Measurements from ENCODE around the gene DSCAML1. TPM values are rescaled to one million over a fixed set of nuclear protein-coding genes. Genes with fewer than 3 reads are reported as not detected.

The DSCAML1 gene
- total RNA-seq, 1 experiment from 2014 or later, result not detected

DNA sequence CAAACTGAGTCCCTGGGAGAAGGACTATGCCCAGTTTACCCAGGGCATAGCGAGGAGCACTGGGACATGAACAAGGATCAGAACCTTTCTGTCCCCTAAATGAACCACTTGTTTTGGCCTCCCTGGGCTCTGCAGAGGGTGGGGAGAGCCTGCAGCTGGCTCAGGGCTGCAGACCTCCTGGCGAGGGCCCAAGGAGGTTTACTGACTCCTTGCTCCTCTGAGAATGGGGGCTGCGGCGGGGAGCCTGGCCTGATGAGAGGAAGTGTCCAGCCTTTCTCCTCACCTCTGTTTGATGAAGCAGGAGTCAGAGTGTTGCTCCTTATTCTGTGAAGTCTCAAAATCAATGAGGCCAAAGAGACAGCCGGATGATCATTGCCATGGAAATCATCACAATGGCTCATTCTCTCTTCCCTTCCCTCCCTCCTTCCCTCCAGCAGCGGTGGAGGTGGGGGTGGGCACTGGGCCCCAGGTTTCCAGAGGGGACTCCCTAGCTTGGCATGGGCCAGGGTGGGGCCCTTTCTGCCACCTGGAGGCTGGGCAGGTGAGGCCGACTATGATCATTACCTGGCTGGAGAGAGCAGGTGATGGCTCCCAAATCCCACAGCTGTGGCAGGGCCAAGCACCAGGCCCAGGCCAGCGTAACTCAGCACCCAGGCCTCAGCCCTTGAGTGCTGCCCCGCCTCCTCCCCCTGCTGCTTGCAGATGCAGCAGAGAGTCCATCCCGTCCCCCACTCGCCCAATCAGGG lies 299.6 kb downstream of the DSCAML1 start:
- TF ChIP-seq EZH2phosphoT487 (IDR thresholded peaks at IDR 0.05; ENCODE audit: borderline replicate concordance, low read length) (no peak), EZH2 (IDR thresholded peaks at IDR 0.05; ENCODE audit: low read length, unreplicated experiment) (no peak)
- TF ChIP-seq, protein P1, sequence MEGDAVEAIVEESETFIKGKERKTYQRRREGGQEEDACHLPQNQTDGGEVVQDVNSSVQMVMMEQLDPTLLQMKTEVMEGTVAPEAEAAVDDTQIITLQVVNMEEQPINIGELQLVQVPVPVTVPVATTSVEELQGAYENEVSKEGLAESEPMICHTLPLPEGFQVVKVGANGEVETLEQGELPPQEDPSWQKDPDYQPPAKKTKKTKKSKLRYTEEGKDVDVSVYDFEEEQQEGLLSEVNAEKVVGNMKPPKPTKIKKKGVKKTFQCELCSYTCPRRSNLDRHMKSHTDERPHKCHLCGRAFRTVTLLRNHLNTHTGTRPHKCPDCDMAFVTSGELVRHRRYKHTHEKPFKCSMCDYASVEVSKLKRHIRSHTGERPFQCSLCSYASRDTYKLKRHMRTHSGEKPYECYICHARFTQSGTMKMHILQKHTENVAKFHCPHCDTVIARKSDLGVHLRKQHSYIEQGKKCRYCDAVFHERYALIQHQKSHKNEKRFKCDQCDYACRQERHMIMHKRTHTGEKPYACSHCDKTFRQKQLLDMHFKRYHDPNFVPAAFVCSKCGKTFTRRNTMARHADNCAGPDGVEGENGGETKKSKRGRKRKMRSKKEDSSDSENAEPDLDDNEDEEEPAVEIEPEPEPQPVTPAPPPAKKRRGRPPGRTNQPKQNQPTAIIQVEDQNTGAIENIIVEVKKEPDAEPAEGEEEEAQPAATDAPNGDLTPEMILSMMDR (conservative IDR thresholded peaks at IDR 0.05; ENCODE audit: low read depth, low read length), result no peak
- no peaks in the 10 kb centered on the region for H3K9me3 ChIP-seq (ENCODE audit: low read length)
- CTCF ChIA-PET, result no interaction called here

DNA sequence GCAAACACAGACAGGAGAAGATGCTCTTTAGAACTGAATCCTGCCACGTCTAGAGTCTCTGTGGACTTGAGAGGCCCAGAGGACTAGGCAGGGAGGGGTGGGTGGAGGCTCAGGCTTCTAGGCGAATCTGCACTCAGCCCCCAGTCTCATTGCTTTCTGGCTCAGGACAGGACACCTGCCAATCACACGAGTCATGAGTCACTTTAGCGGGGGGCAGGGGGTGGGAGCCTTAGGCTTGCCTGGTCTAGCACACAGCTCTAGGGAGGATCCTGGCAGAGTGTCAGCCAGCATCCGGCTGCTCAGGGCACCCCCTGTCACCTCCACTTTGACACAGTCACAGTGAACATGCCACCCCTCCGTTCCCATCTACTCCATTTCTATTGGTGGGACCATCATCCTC lies 301.7 kb downstream of the DSCAML1 start:
- BruUV-seq (replicated peaks), result no TSS peak
- intact Hi-C loops (cut with micrococcal nuclease), result no loop called here

More for the DNA sequence above, 299.6 kb downstream of the DSCAML1 start:
- BruUV-seq (replicated peaks), result no TSS peak
- Histone ChIP-seq H3K4me3 (ENCODE audit: low read length) (no peak overlapping the region), H3K79me2 (ENCODE audit: low read length) (no peaks in the 10 kb centered on the region), H3K27me3 (ENCODE audit: low read length) (peaks cover 75% of the 10 kb centered on the region), H3K27ac (ENCODE audit: low read length) (no peak overlapping the region), H4K20me1 (ENCODE audit: low read length) (no peaks in the 10 kb centered on the region), H2AFZ (ENCODE audit: low read length) (no peak overlapping the region), H3K9ac (ENCODE audit: low read length) (no peak overlapping the region), H3K36me3 (ENCODE audit: low read depth, low read length) (no peaks in the 10 kb centered on the region), H3K4me1 (ENCODE audit: insufficient read depth, low read length) (no peaks in the 10 kb centered on the region), H3F3A (ENCODE audit: low read length, unreplicated experiment) (no peaks in the 10 kb centered on the region), H3K9me2 (replicated peaks; ENCODE audit: low read length) (no peaks in the 10 kb centered on the region), H3K4me2 (ENCODE audit: low read length) (no peak overlapping the region)
- DNase-seq, result no peak
- no peak for ATAC-seq
- intact Hi-C loops (cut with micrococcal nuclease), result no loop called here
- POLR2A ChIA-PET (ENCODE audit: unreplicated experiment), result no interaction called here

More for the DNA sequence above, 301.7 kb downstream of the DSCAML1 start:
- no peak overlapping the region for H2AFZ ChIP-seq (ENCODE audit: low read length)
- TF ChIP-seq EZH2phosphoT487 (IDR thresholded peaks at IDR 0.05; ENCODE audit: borderline replicate concordance, low read length) (no peak), EZH2 (IDR thresholded peaks at IDR 0.05; ENCODE audit: low read length, unreplicated experiment) (no peak)
- TF ChIP-seq, protein P1 (conservative IDR thresholded peaks at IDR 0.05; ENCODE audit: low read depth, low read length), result no peak
- H3K9me3 ChIP-seq (ENCODE audit: low read length), result no peaks in the 10 kb centered on the region
- no peak for DNase-seq
- H3K79me2 ChIP-seq (ENCODE audit: low read length), result no peaks in the 10 kb centered on the region
- H4K20me1 ChIP-seq (ENCODE audit: low read length), result no peaks in the 10 kb centered on the region
- H3K36me3 ChIP-seq (ENCODE audit: low read depth, low read length), result no peaks in the 10 kb centered on the region
- H3F3A ChIP-seq (ENCODE audit: low read length, unreplicated experiment), result no peaks in the 10 kb centered on the region
- H3K4me2 ChIP-seq (ENCODE audit: low read length), result no peak overlapping the region
- ATAC-seq, result no peak
- H3K9me2 ChIP-seq (replicated peaks; ENCODE audit: low read length), result no peaks in the 10 kb centered on the region
- H3K9ac ChIP-seq (ENCODE audit: low read length), result no peak overlapping the region
- no peak overlapping the region for H3K27ac ChIP-seq (ENCODE audit: low read length)
- ChIA-PET POLR2A (ENCODE audit: unreplicated experiment) (no interaction called here), CTCF (no interaction called here)
- H3K4me1 ChIP-seq (ENCODE audit: insufficient read depth, low read length), result no peaks in the 10 kb centered on the region
- no peak overlapping the region for H3K4me3 ChIP-seq (ENCODE audit: low read length)
- H3K27me3 ChIP-seq (ENCODE audit: low read length), result peaks cover 74% of the 10 kb centered on the region
